Mesenchymal stem cell (in vitro differentiated cells and primary cell): ENCODE data around the gene PRR27. TPM values are rescaled to one million over a fixed set of nuclear protein-coding genes. Genes with fewer than 3 reads are reported as not detected.

Experiments used
- DNase-seq: peaks from one replicate; pipeline ENCODE4 v3.0.0-alpha.2; 2013
- H2AFZ ChIP-seq: one replicate; pipeline ENCODE4 v1.6.1; 2013; ENCODE audit warnings: low read depth, mild to moderate bottlenecking, control low read depth, inconsistent platforms, low read length, moderate library complexity
- H2AK5ac ChIP-seq: 2 replicates; pipeline ENCODE4 v1.6.1; 2013; ENCODE audit warnings: low read length, moderate library complexity, mild to moderate bottlenecking, inconsistent platforms; ENCODE audit not compliant: severe bottlenecking
- H2BK120ac ChIP-seq: one replicate; pipeline ENCODE4 v1.6.1; 2013; ENCODE audit warnings: low read depth, mild to moderate bottlenecking, inconsistent platforms, low read length, moderate library complexity
- H2BK12ac ChIP-seq, 2 experiments: one replicate each; pipeline ENCODE4 v1.6.1; 2013; ENCODE audit warnings: inconsistent platforms in 2 of 2, low read length in 2 of 2, mild to moderate bottlenecking in 2 of 2, moderate library complexity in 2 of 2, control low read depth in 1 of 2
- H2BK15ac ChIP-seq: one replicate; pipeline ENCODE4 v1.6.1; 2013; ENCODE audit warnings: mild to moderate bottlenecking, low read depth, inconsistent platforms; ENCODE audit not compliant: poor library complexity, severe bottlenecking
- H2BK5ac ChIP-seq: 2 replicates; pipeline ENCODE4 v1.6.1; 2013; ENCODE audit warnings: low read depth, mild to moderate bottlenecking, low read length, control low read depth, inconsistent platforms; ENCODE audit not compliant: poor library complexity, severe bottlenecking
- H3K14ac ChIP-seq, 2 experiments: one replicate each; pipeline ENCODE4 v1.6.1; 2013; ENCODE audit warnings: inconsistent platforms in 2 of 2, low read length in 2 of 2, control low read depth in 1 of 2, mild to moderate bottlenecking in 1 of 2, moderate library complexity in 1 of 2
- H3K18ac ChIP-seq, 2 experiments: one replicate each; pipeline ENCODE4 v1.6.1; 2013; ENCODE audit warnings: inconsistent platforms in 2 of 2, low read length in 2 of 2, control low read depth in 1 of 2, low read depth in 1 of 2, mild to moderate bottlenecking in 1 of 2
- H3K23ac ChIP-seq, 2 experiments: one replicate each; pipeline ENCODE4 v1.6.1; 2013; ENCODE audit warnings: inconsistent platforms in 2 of 2, low read length in 2 of 2, mild to moderate bottlenecking in 2 of 2, moderate library complexity in 2 of 2, control low read depth in 1 of 2
- H3K27ac ChIP-seq: 2 replicates; pipeline ENCODE4 v1.5.1; 2013; ENCODE audit warnings: mild to moderate bottlenecking, moderate library complexity, low read length, control low read depth, inconsistent platforms; ENCODE audit not compliant: poor library complexity, severe bottlenecking
- H3K27me3 ChIP-seq, 2 experiments: 2 replicates each; pipeline versions ENCODE4 v1.6.1 to v1.7.0; 2013; ENCODE audit warnings: low read length in 2 of 2, mild to moderate bottlenecking in 2 of 2, moderate library complexity in 2 of 2, control low read depth in 1 of 2, inconsistent platforms in 1 of 2; ENCODE audit not compliant: control insufficient read depth in 1 of 2, insufficient read depth in 1 of 2
- H3K36me3 ChIP-seq, 2 experiments: 2 replicates each; pipeline versions ENCODE4 v1.6.1 to v1.7.0; 2013; ENCODE audit warnings: low read length in 2 of 2, control low read depth in 1 of 2, inconsistent platforms in 1 of 2, low read depth in 1 of 2, mild to moderate bottlenecking in 1 of 2; ENCODE audit not compliant: insufficient read depth in 2 of 2, control insufficient read depth in 1 of 2
- H3K4ac ChIP-seq, 2 experiments: one replicate each; pipeline ENCODE4 v1.6.1; 2013; ENCODE audit warnings: inconsistent platforms in 2 of 2, low read length in 2 of 2, mild to moderate bottlenecking in 2 of 2, moderate library complexity in 2 of 2, control low read depth in 1 of 2, low read depth in 1 of 2
- H3K4me1 ChIP-seq: 2 replicates; pipeline ENCODE4 v1.6.1; 2013; ENCODE audit warnings: low read depth, low read length, control low read depth; ENCODE audit not compliant: control insufficient read depth, insufficient read depth
- H3K4me2 ChIP-seq: 2 replicates; pipeline ENCODE4 v1.6.1; 2013; ENCODE audit warnings: low read length, mild to moderate bottlenecking, inconsistent platforms; ENCODE audit not compliant: poor library complexity, severe bottlenecking
- H3K4me3 ChIP-seq, 2 experiments: 2 replicates each; pipeline versions ENCODE4 v1.5.1 to v1.7.0; 2013; ENCODE audit warnings: low read length in 2 of 2, mild to moderate bottlenecking in 2 of 2, control low read depth in 1 of 2, low read depth in 1 of 2; ENCODE audit not compliant: insufficient read depth in 1 of 2
- H3K79me1 ChIP-seq: replicated peaks from 2 replicates; pipeline ENCODE4 v1.6.1; 2013; ENCODE audit warnings: mild to moderate bottlenecking, control low read depth, low read length, inconsistent platforms; ENCODE audit not compliant: poor library complexity, severe bottlenecking
- H3K9ac ChIP-seq: 2 replicates; pipeline ENCODE4 v1.7.0; 2013; ENCODE audit warnings: mild to moderate bottlenecking, low read length, moderate library complexity
- H3K9me3 ChIP-seq: 2 replicates; pipeline ENCODE4 v1.7.0; 2013; ENCODE audit warnings: mild to moderate bottlenecking, low read length; ENCODE audit not compliant: control insufficient read depth
- H4K8ac ChIP-seq: one replicate; pipeline ENCODE4 v1.6.1; 2013; ENCODE audit warnings: inconsistent platforms, mild to moderate bottlenecking, low read length, moderate library complexity
- H4K91ac ChIP-seq: one replicate; pipeline ENCODE4 v1.6.1; 2013; ENCODE audit warnings: mild to moderate bottlenecking, low read length, inconsistent platforms
- WGBS: methylation state at CpG from one replicate; pipeline ENCODE4 v1.1.7; 2013; ENCODE audit warnings: mixed read lengths; 5-methylcytosine and 5-hydroxymethylcytosine counted together
- polyA plus RNA-seq, 2 experiments: library from polyadenylated mRNA; stranded (reverse); fragments of 200-250 nt; gene quantifications; one replicate each; pipeline ENCODE4 v1.2.3, GENCODE V29; 2013

PRR27 gene
- polyA plus RNA-seq (2013, experiment 1 of 2): not detected
- polyA plus RNA-seq (2013, experiment 2 of 2): not detected

GRCh38 chr4:70153937-70154336 lies at the start of gene PRR27:
TSS of gene PRR27 (plus strand) at chr4:70154237. CDS start at chr4:70154376, 139 bp downstream.
- no peak within 1 kb of the TSS for H3K4ac ChIP-seq
- H2AFZ ChIP-seq: no peak within 1 kb of the TSS
- H3K9ac ChIP-seq: no peak within 1 kb of the TSS
- H3K23ac ChIP-seq: no peak within 1 kb of the TSS
- no peaks in the 10 kb centered on the region for H3K4me1 ChIP-seq
- H3K4me3 ChIP-seq: no peak within 1 kb of the TSS
- H3K79me1 ChIP-seq: no peaks in the 10 kb centered on the region
- no peaks in the 10 kb centered on the region for H3K27me3 ChIP-seq
- H3K36me3 ChIP-seq: no peaks in the 10 kb centered on the region
- H2BK15ac ChIP-seq: no peak within 1 kb of the TSS
- no peak for DNase-seq
- H3K18ac ChIP-seq: no peak within 1 kb of the TSS
- H4K91ac ChIP-seq: no peak within 1 kb of the TSS
- H3K9me3 ChIP-seq: no peaks in the 10 kb centered on the region
- no peak within 1 kb of the TSS for H2AK5ac ChIP-seq
- H3K27ac ChIP-seq: no peak within 1 kb of the TSS
- H2BK5ac ChIP-seq: no peak within 1 kb of the TSS
- no peak within 1 kb of the TSS for H3K4me2 ChIP-seq
- no peak within 1 kb of the TSS for H2BK120ac ChIP-seq
- no peak within 1 kb of the TSS for H2BK12ac ChIP-seq
- no CpG with 5 or more reads among the region's 3 CpGs for WGBS
- H3K14ac ChIP-seq: no peak within 1 kb of the TSS
- H4K8ac ChIP-seq: no peak within 1 kb of the TSS

DNA sequence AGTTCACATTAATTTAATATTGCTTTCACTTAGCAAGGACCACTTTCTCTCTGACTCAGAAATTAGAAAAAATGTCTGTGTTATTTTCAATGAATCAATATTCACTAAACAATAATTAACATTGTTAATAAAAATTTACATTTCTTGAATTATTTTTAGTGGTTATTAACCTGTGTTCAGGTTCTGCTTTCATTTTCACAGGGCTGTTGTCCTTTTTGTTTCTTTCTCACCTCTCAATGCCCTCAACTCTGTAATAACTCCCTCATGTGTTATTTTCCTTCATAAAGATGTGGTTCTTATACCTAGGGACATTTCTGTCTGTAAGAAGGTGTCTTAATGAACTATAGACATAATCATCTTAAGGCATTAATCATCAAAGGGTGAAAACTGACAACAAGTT lies 43.1 kb upstream of the PRR27 start:
- H2BK15ac ChIP-seq: no peak overlapping the region
- H3K79me1 ChIP-seq: no peaks in the 10 kb centered on the region
- H2AFZ ChIP-seq: no peak overlapping the region
- no peak overlapping the region for H3K9ac ChIP-seq
- H4K91ac ChIP-seq: no peak overlapping the region
- no peak overlapping the region for H3K18ac ChIP-seq
- no peak overlapping the region for H3K4me3 ChIP-seq
- H3K36me3 ChIP-seq: no peaks in the 10 kb centered on the region
- no peak overlapping the region for H2BK5ac ChIP-seq
- no peaks in the 10 kb centered on the region for H3K9me3 ChIP-seq
- no peak overlapping the region for H3K27ac ChIP-seq
- no peaks in the 10 kb centered on the region for H3K4me1 ChIP-seq
- H2BK120ac ChIP-seq: no peak overlapping the region
- H3K4me2 ChIP-seq: no peak overlapping the region
- H3K4ac ChIP-seq: no peak overlapping the region
- no peak overlapping the region for H3K14ac ChIP-seq
- H4K8ac ChIP-seq: no peak overlapping the region
- no peaks in the 10 kb centered on the region for H3K27me3 ChIP-seq
- no peak overlapping the region for H2AK5ac ChIP-seq
- no peak for DNase-seq
- H3K23ac ChIP-seq: no peak overlapping the region
- no peak overlapping the region for H2BK12ac ChIP-seq

GRCh38 chr4:70113656-70114055 lies 40.4 kb upstream of the PRR27 start:
- no CpG with 5 or more reads among the region's 1 CpG for WGBS
- Histone ChIP-seq H2BK5ac (no peak overlapping the region), H3K9me3 (no peaks in the 10 kb centered on the region), H2BK12ac (no peak overlapping the region), H2AFZ (no peak overlapping the region), H3K14ac (no peak overlapping the region), H2BK120ac (no peak overlapping the region), H3K79me1 (no peaks in the 10 kb centered on the region), H2BK15ac (no peak overlapping the region), H3K4me1 (no peaks in the 10 kb centered on the region), H3K27me3 (no peaks in the 10 kb centered on the region), H3K4ac (no peak overlapping the region), H3K27ac (no peak overlapping the region), H2AK5ac (no peak overlapping the region), H4K91ac (no peak overlapping the region), H3K18ac (no peak overlapping the region), H3K36me3 (no peaks in the 10 kb centered on the region), H3K23ac (no peak overlapping the region), H3K9ac (no peak overlapping the region), H3K4me2 (no peak overlapping the region), H4K8ac (no peak overlapping the region), H3K4me3 (no peak overlapping the region)
- no peak for DNase-seq

DNA sequence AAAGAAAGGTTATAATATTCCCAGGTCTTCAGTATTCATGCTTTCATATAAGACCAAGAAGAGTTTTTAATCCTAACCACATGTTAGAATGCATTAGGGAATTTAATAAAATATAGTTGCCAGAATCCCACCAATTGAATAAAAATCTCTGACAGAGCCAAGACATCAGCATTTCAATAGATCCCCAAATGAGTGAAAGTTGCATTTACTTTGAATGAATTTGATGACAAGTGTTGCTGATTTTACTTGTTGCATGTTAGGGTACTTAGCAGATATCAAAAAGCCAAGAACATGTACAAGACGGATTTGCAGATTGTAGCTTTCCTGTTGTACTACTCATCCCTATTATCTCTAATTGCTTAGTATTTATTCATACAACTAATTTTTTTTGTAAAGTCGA lies 39.9 kb upstream of the PRR27 start:
- Histone ChIP-seq H2BK12ac (no peak overlapping the region), H3K36me3 (no peaks in the 10 kb centered on the region), H4K8ac (no peak overlapping the region), H2BK15ac (no peak overlapping the region), H2AK5ac (no peak overlapping the region), H3K27ac (no peak overlapping the region), H3K23ac (no peak overlapping the region), H2BK120ac (no peak overlapping the region), H3K4me1 (no peaks in the 10 kb centered on the region), H3K27me3 (no peaks in the 10 kb centered on the region), H2AFZ (no peak overlapping the region), H3K4ac (no peak overlapping the region), H3K4me3 (no peak overlapping the region), H3K14ac (no peak overlapping the region), H3K9ac (no peak overlapping the region), H2BK5ac (no peak overlapping the region), H3K79me1 (no peaks in the 10 kb centered on the region), H4K91ac (no peak overlapping the region), H3K18ac (no peak overlapping the region), H3K4me2 (no peak overlapping the region), H3K9me3 (no peaks in the 10 kb centered on the region)
- no CpG with 5 or more reads among the region's 2 CpGs for WGBS
- no peak for DNase-seq
